Liver (tissue), 9 donors: ENCODE measurements around the gene MAPK6. TPM values are rescaled to one million over a fixed set of nuclear protein-coding genes. Genes with fewer than 3 reads are reported as not detected.

Experiments
- DNase-seq: peaks from one replicate; pipeline ENCODE4 v3.0.0-alpha.2; 2017; ENCODE audit warnings: low spot score
- H3K27ac ChIP-seq, 2 donors: one replicate each; pipeline ENCODE4 v1.7.0; 2013; ENCODE audit warnings: inconsistent platforms in 2 of 2, low read length in 2 of 2, control low read depth in 1 of 2, low read depth in 1 of 2, mild to moderate bottlenecking in 1 of 2
- H3K27me3 ChIP-seq, 4 donors: one replicate each; pipeline versions ENCODE4 v1.6.1 to v1.7.0; 2013; ENCODE audit warnings: low read length in 3 of 4, inconsistent platforms in 1 of 4, mild to moderate bottlenecking in 1 of 4, moderate library complexity in 1 of 4; ENCODE audit not compliant: control insufficient read depth in 4 of 4, insufficient read depth in 4 of 4
- H3K36me3 ChIP-seq, 4 donors: one replicate each; pipeline versions ENCODE4 v1.6.1 to v1.7.0; 2013; ENCODE audit warnings: low read length in 3 of 4, mild to moderate bottlenecking in 3 of 4, low read depth in 1 of 4, moderate library complexity in 1 of 4; ENCODE audit not compliant: control insufficient read depth in 4 of 4, insufficient read depth in 3 of 4
- H3K4me1 ChIP-seq, 4 donors: one replicate each; pipeline versions ENCODE4 v1.6.1 to v1.7.0; 2013; ENCODE audit warnings: low read length in 3 of 4, mild to moderate bottlenecking in 3 of 4, moderate library complexity in 1 of 4; ENCODE audit not compliant: control insufficient read depth in 4 of 4, insufficient read depth in 4 of 4
- H3K4me3 ChIP-seq, 3 donors: one replicate each; pipeline versions ENCODE4 v1.6.1 to v1.7.0; 2013; ENCODE audit warnings: low read length in 3 of 3, control low read depth in 1 of 3, low read depth in 1 of 3, mild to moderate bottlenecking in 1 of 3
- H3K9ac ChIP-seq, 2 donors: one replicate each; pipeline ENCODE4 v1.7.0; 2013; ENCODE audit warnings: low read length in 2 of 2, mild to moderate bottlenecking in 2 of 2, moderate library complexity in 2 of 2, control low read depth in 1 of 2, low read depth in 1 of 2
- H3K9me3 ChIP-seq, 4 donors: one replicate each; pipeline versions ENCODE4 v1.6.1 to v1.7.0; 2013; ENCODE audit warnings: low read length in 3 of 4; ENCODE audit not compliant: control insufficient read depth in 4 of 4
- CTCF ChIP-seq: fragments of 150-350 bp; IDR thresholded peaks from 2 replicates; pipeline ENCODE4 v1.5.1; 2017; ENCODE audit warnings: improper control_type of control experiment, low read depth, low read length; ENCODE audit not compliant: missing input control
- EGR1 ChIP-seq, 2 donors: IDR thresholded peaks; 2 replicates each; pipeline ENCODE4 v1.6.1; 2016 to 2018; ENCODE audit warnings: antibody characterized with exemption in 2 of 2, low read depth in 2 of 2
- FOXA1 ChIP-seq: IDR thresholded peaks from 2 replicates; pipeline ENCODE4 v1.6.1; 2016; ENCODE audit warnings: antibody characterized with exemption
- FOXA2 ChIP-seq: IDR thresholded peaks from 2 replicates; pipeline ENCODE4 v1.6.1; 2016; ENCODE audit warnings: antibody characterized with exemption
- GABPA ChIP-seq, 2 donors: IDR thresholded peaks in 1 of 2; conservative IDR thresholded peaks in 1 of 2; 2 replicates each; pipeline ENCODE4 v1.6.1; 2016; ENCODE audit warnings: antibody characterized with exemption in 2 of 2, mild to moderate bottlenecking in 1 of 2, moderate library complexity in 1 of 2
- HNF4A ChIP-seq, 2 donors: conservative IDR thresholded peaks; 2 replicates each; pipeline ENCODE4 v1.6.1; 2016; ENCODE audit warnings: antibody characterized with exemption in 2 of 2, mild to moderate bottlenecking in 2 of 2
- HNF4G ChIP-seq: IDR thresholded peaks from 2 replicates; pipeline ENCODE4 v1.6.1; 2016; ENCODE audit warnings: antibody characterized with exemption
- JUND ChIP-seq, 2 donors: IDR thresholded peaks; 2 replicates each; pipeline ENCODE4 v1.6.1; 2016; ENCODE audit warnings: antibody characterized with exemption in 2 of 2
- NR2F2 ChIP-seq: IDR thresholded peaks from 2 replicates; pipeline ENCODE4 v1.6.1; 2016; ENCODE audit warnings: antibody characterized with exemption
- RAD21 ChIP-seq, 2 donors: IDR thresholded peaks; 2 replicates each; pipeline ENCODE4 v1.6.1; 2016; ENCODE audit warnings: antibody characterized with exemption in 2 of 2, mild to moderate bottlenecking in 2 of 2
- RXRA ChIP-seq, 2 donors: IDR thresholded peaks; 2 replicates each; pipeline ENCODE4 v1.6.1; 2017 to 2018; ENCODE audit warnings: antibody characterized with exemption in 2 of 2, mild to moderate bottlenecking in 1 of 2
- SP1 ChIP-seq: IDR thresholded peaks from 2 replicates; pipeline ENCODE4 v1.6.1; 2018; ENCODE audit warnings: antibody characterized with exemption, mild to moderate bottlenecking
- TAF1 ChIP-seq: conservative IDR thresholded peaks from 2 replicates; pipeline ENCODE4 v1.6.1; 2016; ENCODE audit warnings: antibody characterized with exemption, mild to moderate bottlenecking
- YY1 ChIP-seq: IDR thresholded peaks from 2 replicates; pipeline ENCODE4 v1.6.1; 2016; ENCODE audit warnings: antibody characterized with exemption, mild to moderate bottlenecking
- ZBTB33 ChIP-seq: IDR thresholded peaks from 2 replicates; pipeline ENCODE4 v1.6.1; 2016; ENCODE audit warnings: antibody characterized with exemption
- WGBS: extraction: QIAGEN DNeasy Blood & Tissue Kit; methylation state at CpG from one replicate; pipeline ENCODE4 v1.1.7; 2013; 5-methylcytosine and 5-hydroxymethylcytosine counted together
- polyA plus RNA-seq, 2 donors: library from polyadenylated mRNA; stranded (reverse) in 1 of 2; unstranded in 1 of 2; fragments of 200-250 nt in 1 of 2; fragments of >200 nt in 1 of 2; fragmentation: Nextera tagmentation in 1 of 2; extraction: Ambion mirVana in 1 of 2; gene quantifications; one replicate each; pipeline versions ENCODE4 v1.2.1 to v1.2.3, GENCODE V29; 2013 to 2015
- total RNA-seq, 2 donors: library from RNA; depleted of rRNA; stranded (reverse); fragments of >200 nt; gene quantifications; one replicate each; pipeline ENCODE4 v1.2.3, GENCODE V29; 2014
- TF ChIP-seq, protein P1 (sequence below): IDR thresholded peaks from 2 replicates; pipeline ENCODE4 v1.6.1; 2016; ENCODE audit warnings: antibody characterized with exemption, mild to moderate bottlenecking
- TF ChIP-seq, protein P2 (sequence below): IDR thresholded peaks from 2 replicates; pipeline ENCODE4 v1.6.1; 2016; ENCODE audit warnings: antibody characterized with exemption
- TF ChIP-seq, protein P3 (sequence below): IDR thresholded peaks from 2 replicates; pipeline ENCODE4 v1.6.1; 2016; ENCODE audit warnings: antibody characterized with exemption
- donor health status: healthy.
- donor health status: healthy.
- donor health status: healthy.
- donor health status: healthy.
- donor health status: healthy.

MAPK6 gene
- total and polyA plus RNA-seq, 4 donors: 9.7 to 47.8 (median 32.1) TPM

DNA sequence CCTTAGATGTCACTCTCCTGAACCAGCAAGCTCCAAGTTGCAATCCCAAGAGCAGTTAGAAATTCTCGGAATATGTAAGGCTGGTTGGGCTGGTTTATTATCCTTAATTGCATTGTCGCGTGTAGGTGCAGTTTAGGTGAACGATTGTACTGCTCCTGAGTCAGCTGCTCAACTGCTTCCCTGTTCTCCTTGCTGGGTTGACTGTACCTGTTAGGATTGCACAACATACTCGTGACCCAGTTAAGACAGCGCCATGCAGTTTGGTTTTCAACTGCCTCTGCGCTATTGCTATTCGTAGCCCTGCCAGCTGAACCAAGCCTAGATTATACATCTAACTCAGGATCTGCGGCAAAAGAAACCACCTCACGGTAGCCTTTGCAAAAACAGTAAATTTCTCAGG is 52.6 kb downstream of the MAPK6 start:
- Histone ChIP-seq H3K9ac (no peak overlapping the region), H3K4me1 (peaks cover 19 to 47% (median 41%) of the 10 kb centered on the region in 4 donors), H3K4me3 (no peak overlapping the region)

More for the DNA sequence above, 52.6 kb downstream of the MAPK6 start:
- Histone ChIP-seq H3K36me3 (no peaks in the 10 kb centered on the region), H3K27ac (peak overlapping the region; percentile 23 to 51), H3K27me3 (no peaks in the 10 kb centered on the region), H3K9me3 (no peaks in the 10 kb centered on the region)
- 30% methylated on average over 10 of the region's 10 CpGs for WGBS
- no peak for DNase-seq
- peak; percentile 63 to 81 for TF ChIP-seq HNF4A (conservative IDR thresholded peaks at IDR 0.05)
- TF ChIP-seq FOXA2: peak; percentile 43
- no peak for TF ChIP-seq GABPA (IDR thresholded peaks at IDR 0.05 in 1 of 2, conservative IDR thresholded peaks at IDR 0.05 in 1 of 2)
- peak; percentile 82 to 95 for TF ChIP-seq RXRA (IDR thresholded peaks at IDR 0.05)
- TF ChIP-seq SP1: peak; percentile 61
- TF ChIP-seq, protein P1, sequence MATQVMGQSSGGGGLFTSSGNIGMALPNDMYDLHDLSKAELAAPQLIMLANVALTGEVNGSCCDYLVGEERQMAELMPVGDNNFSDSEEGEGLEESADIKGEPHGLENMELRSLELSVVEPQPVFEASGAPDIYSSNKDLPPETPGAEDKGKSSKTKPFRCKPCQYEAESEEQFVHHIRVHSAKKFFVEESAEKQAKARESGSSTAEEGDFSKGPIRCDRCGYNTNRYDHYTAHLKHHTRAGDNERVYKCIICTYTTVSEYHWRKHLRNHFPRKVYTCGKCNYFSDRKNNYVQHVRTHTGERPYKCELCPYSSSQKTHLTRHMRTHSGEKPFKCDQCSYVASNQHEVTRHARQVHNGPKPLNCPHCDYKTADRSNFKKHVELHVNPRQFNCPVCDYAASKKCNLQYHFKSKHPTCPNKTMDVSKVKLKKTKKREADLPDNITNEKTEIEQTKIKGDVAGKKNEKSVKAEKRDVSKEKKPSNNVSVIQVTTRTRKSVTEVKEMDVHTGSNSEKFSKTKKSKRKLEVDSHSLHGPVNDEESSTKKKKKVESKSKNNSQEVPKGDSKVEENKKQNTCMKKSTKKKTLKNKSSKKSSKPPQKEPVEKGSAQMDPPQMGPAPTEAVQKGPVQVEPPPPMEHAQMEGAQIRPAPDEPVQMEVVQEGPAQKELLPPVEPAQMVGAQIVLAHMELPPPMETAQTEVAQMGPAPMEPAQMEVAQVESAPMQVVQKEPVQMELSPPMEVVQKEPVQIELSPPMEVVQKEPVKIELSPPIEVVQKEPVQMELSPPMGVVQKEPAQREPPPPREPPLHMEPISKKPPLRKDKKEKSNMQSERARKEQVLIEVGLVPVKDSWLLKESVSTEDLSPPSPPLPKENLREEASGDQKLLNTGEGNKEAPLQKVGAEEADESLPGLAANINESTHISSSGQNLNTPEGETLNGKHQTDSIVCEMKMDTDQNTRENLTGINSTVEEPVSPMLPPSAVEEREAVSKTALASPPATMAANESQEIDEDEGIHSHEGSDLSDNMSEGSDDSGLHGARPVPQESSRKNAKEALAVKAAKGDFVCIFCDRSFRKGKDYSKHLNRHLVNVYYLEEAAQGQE: peak; percentile 55
- TF ChIP-seq RAD21 (IDR thresholded peaks at IDR 0.05): peak; percentile 48 to 67
- no peak for TF ChIP-seq FOXA1
- TF ChIP-seq EGR1 (IDR thresholded peaks at IDR 0.05; ENCODE audit: low read depth in 2 of 2): peak in 1 of 2 donors; percentile 54
- peak; percentile 74 for TF ChIP-seq ZBTB33
- TF ChIP-seq, protein P2, sequence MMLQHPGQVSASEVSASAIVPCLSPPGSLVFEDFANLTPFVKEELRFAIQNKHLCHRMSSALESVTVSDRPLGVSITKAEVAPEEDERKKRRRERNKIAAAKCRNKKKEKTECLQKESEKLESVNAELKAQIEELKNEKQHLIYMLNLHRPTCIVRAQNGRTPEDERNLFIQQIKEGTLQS: no peak
- peak; percentile 88 for TF ChIP-seq YY1
- TF ChIP-seq JUND (IDR thresholded peaks at IDR 0.05): peak; percentile 46 to 77
- no peak for TF ChIP-seq NR2F2
- no peak for TF ChIP-seq TAF1
- no peak for TF ChIP-seq CTCF
- TF ChIP-seq, protein P3, sequence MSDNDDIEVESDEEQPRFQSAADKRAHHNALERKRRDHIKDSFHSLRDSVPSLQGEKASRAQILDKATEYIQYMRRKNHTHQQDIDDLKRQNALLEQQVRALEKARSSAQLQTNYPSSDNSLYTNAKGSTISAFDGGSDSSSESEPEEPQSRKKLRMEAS: peak; percentile 78
- TF ChIP-seq HNF4G: no peak
